K562 (cell line): ENCODE measurements around the gene CD300C. TPM values are rescaled to one million over a fixed set of nuclear protein-coding genes. Genes with fewer than 3 reads are reported as not detected.

ENCODE experiments used
- ATAC-seq: fragments of 200-7000 bp; cut with Tn5 transposase; 3 replicates; pipeline ENCODE4 v1.9.1; 2020; ENCODE audit warnings: moderate library complexity
- BruUV-seq: library from RNA; stranded (reverse); fragments of 400-500 nt; replicated peaks from 2 replicates; lab custom pipeline; 2021; lab: Mats Ljungman, UMichigan
- CTCF ChIA-PET: fragments of 300-600 bp; formaldehyde crosslinking; extraction: SDS; loops from one replicate; lab custom pipeline; 2021; ENCODE audit warnings: low intra/inter-chr PET ratio; lab: Yijun Ruan, JAX
- POLR2A ChIA-PET: fragments of 300-600, 350-650 bp; sonication (Branson Sonifier 250); formaldehyde crosslinking; extraction: SDS; loops from one replicate; lab custom pipeline; 2021; ENCODE audit warnings: antibody characterized with exemption, inconsistent platforms; lab: Yijun Ruan, JAX
- DNase-seq, 4 experiments: peaks; one replicate each; pipeline versions ENCODE4 v3.0.0 to v3.0.0-alpha.2; 2011 to 2018; ENCODE audit warnings: low spot score in 3 of 4, mixed read lengths in 3 of 4; ENCODE audit errors: extremely low read depth in 1 of 4
- FAIRE-seq: peaks from 2 replicates; lab custom pipeline; 2011; peaks lifted over from hg19 to GRCh38; lab: Jason Lieb, UNC
- H2AFZ ChIP-seq: 2 replicates; pipeline ENCODE4 v1.6.0; 2011; ENCODE audit warnings: low read depth, low read length, control low read depth, inconsistent platforms
- H3K27ac ChIP-seq: fragments of 200-600 bp; 3 replicates; pipeline ENCODE4 v1.8.0; 2011; ENCODE audit warnings: low read depth, mild to moderate bottlenecking, control low read depth, inconsistent platforms, low read length, moderate library complexity, mixed read lengths; ENCODE audit errors: extremely low read depth
- H3K27me3 ChIP-seq, 2 experiments: fragments of 300-600 bp in 1 of 2; 2 replicates in 1 of 2; 3 replicates in 1 of 2; pipeline versions ENCODE4 v1.6.0 to v1.8.0; 2011; ENCODE audit warnings: inconsistent platforms in 2 of 2, low read length in 2 of 2, mild to moderate bottlenecking in 1 of 2, mixed read lengths in 1 of 2, moderate library complexity in 1 of 2; ENCODE audit not compliant: control insufficient read depth in 2 of 2, insufficient read depth in 2 of 2
- H3K36me3 ChIP-seq: fragments of 300-600 bp; 3 replicates; pipeline ENCODE4 v1.8.0; 2011; ENCODE audit warnings: mild to moderate bottlenecking, low read length, inconsistent platforms; ENCODE audit not compliant: control insufficient read depth, insufficient read depth
- H3K4me1 ChIP-seq, 2 experiments: fragments of 200-600 bp in 1 of 2; replicated peaks in 1 of 2; 2 replicates in 1 of 2; 3 replicates in 1 of 2; pipeline versions ENCODE4 v1.5.1 to v1.8.0; 2011; ENCODE audit warnings: inconsistent platforms in 2 of 2, low read length in 2 of 2, mild to moderate bottlenecking in 1 of 2, mixed read lengths in 1 of 2, moderate library complexity in 1 of 2; ENCODE audit not compliant: control insufficient read depth in 2 of 2, insufficient read depth in 2 of 2
- H3K4me2 ChIP-seq: 2 replicates; pipeline ENCODE4 v1.6.1; 2011; ENCODE audit warnings: low read length, control low read depth, inconsistent platforms, mixed read lengths; ENCODE audit not compliant: insufficient read depth
- H3K4me3 ChIP-seq: fragments of 200-600 bp; sonication (generic), shearing (Covaris generic); 2 replicates; pipeline ENCODE4 v1.5.1; 2016; ENCODE audit warnings: control low read depth, inconsistent platforms
- H3K79me2 ChIP-seq: fragments of 200-600 bp; 3 replicates; pipeline ENCODE4 v1.8.0; 2011; ENCODE audit warnings: low read length, inconsistent platforms; ENCODE audit not compliant: control insufficient read depth, insufficient read depth
- H3K9ac ChIP-seq, 2 experiments: 2 replicates each; pipeline versions ENCODE4 v1.6.0 to v1.6.1; 2011; ENCODE audit warnings: low read depth in 2 of 2, low read length in 2 of 2, control low read depth in 1 of 2, inconsistent platforms in 1 of 2, mild to moderate bottlenecking in 1 of 2, mixed read lengths in 1 of 2; ENCODE audit not compliant: insufficient read depth in 1 of 2
- H3K9me1 ChIP-seq: one replicate; pipeline ENCODE4 v1.6.0; 2011; ENCODE audit warnings: inconsistent platforms, mild to moderate bottlenecking, low read length, moderate library complexity; ENCODE audit not compliant: control insufficient read depth, insufficient read depth
- H3K9me3 ChIP-seq: replicated peaks from 2 replicates; pipeline ENCODE4 v1.5.1; 2011; ENCODE audit warnings: low read depth, low read length, inconsistent platforms; ENCODE audit not compliant: control insufficient read depth, insufficient read depth
- H4K20me1 ChIP-seq: replicated peaks from 2 replicates; pipeline ENCODE4 v1.6.1; 2011; ENCODE audit warnings: low read length, inconsistent platforms, mixed read lengths; ENCODE audit not compliant: control insufficient read depth, insufficient read depth
- BCOR ChIP-seq: fragments of 450-650 bp; IDR thresholded peaks from 2 replicates; pipeline ENCODE4 v1.6.1; 2016
- CAMTA2 ChIP-seq: fragments of 250-450 bp; sonication (Bioruptor Pico); conservative IDR thresholded peaks from 2 replicates; pipeline ENCODE4 v1.5.1; 2022
- CHD2 ChIP-seq: IDR thresholded peaks from 2 replicates; pipeline ENCODE4 v1.6.1; 2011; ENCODE audit warnings: low read depth, low read length
- CXXC5 ChIP-seq: fragments of 250-450 bp; sonication (Bioruptor Pico); IDR thresholded peaks from 2 replicates; pipeline ENCODE4 v1.8.0; 2022; ENCODE audit warnings: inconsistent platforms, mild to moderate bottlenecking, moderate library complexity
- HOXB6 ChIP-seq: fragments of 250-450 bp; sonication (Bioruptor Pico); IDR thresholded peaks from 2 replicates; pipeline ENCODE4 v1.5.1; 2022; ENCODE audit warnings: mild to moderate bottlenecking, borderline replicate concordance
- IFI16 ChIP-seq: fragments of 250-450 bp; sonication (Bioruptor Pico); IDR thresholded peaks from 2 replicates; pipeline ENCODE4 v2.1.2; 2022; ENCODE audit warnings: mild to moderate bottlenecking, inconsistent platforms
- MTA3 ChIP-seq: fragments of 450-650 bp; formaldehyde crosslinking; IDR thresholded peaks from 2 replicates; pipeline ENCODE4 v1.6.1; 2017; ENCODE audit warnings: mild to moderate bottlenecking, borderline replicate concordance
- POU5F1 ChIP-seq: fragments of 150-350 bp; IDR thresholded peaks from 2 replicates; pipeline ENCODE4 v1.6.1; 2014; ENCODE audit warnings: borderline replicate concordance, low read length, low read depth, mild to moderate bottlenecking; ENCODE audit not compliant: partially characterized antibody
- SMC3 ChIP-seq: conservative IDR thresholded peaks from 2 replicates; pipeline ENCODE4 v1.6.1; 2011; ENCODE audit warnings: low read depth, low read length, improper control_type of control experiment; ENCODE audit not compliant: insufficient read depth
- SP2 ChIP-seq: IDR thresholded peaks from 2 replicates; pipeline ENCODE4 v1.6.1; 2011; ENCODE audit warnings: mild to moderate bottlenecking, low read depth, low read length, moderate library complexity; ENCODE audit not compliant: poor library complexity, severe bottlenecking; ENCODE audit errors: extremely low read depth
- SUPT5H ChIP-seq: fragments of 450-650 bp; IDR thresholded peaks from 2 replicates; pipeline ENCODE4 v1.6.1; 2016
- ZNF175 ChIP-seq: fragments of 200-800 bp; sonication (Bioruptor generic); IDR thresholded peaks from 2 replicates; pipeline ENCODE4 v1.6.1; 2016; ENCODE audit warnings: low read depth, mild to moderate bottlenecking, missing genetic modification characterization, missing compliant biosample characterization
- ZNF436 ChIP-seq: fragments of 250-450, 450-650 bp; sonication (Bioruptor Pico); formaldehyde crosslinking; IDR thresholded peaks from 2 replicates; pipeline ENCODE4 v1.7.0; 2020; ENCODE audit warnings: mild to moderate bottlenecking
- ZNF583 ChIP-seq: fragments of 250-450 bp; sonication (Bioruptor Pico); IDR thresholded peaks from 2 replicates; pipeline ENCODE4 v1.4.0; 2020
- WGBS: fragments of 100-300 bp; shearing (Covaris generic); methylation state at CpG from one replicate; pipeline ENCODE4 v1.1.6; 2016; ENCODE audit warnings: low coverage, mixed read lengths; ENCODE audit not compliant: insufficient coverage; ENCODE audit errors: missing lambda C conversion rate; 5-methylcytosine and 5-hydroxymethylcytosine counted together
- in situ Hi-C: fragments of 300-500 bp; cut with MboI; formaldehyde crosslinking; loops from 4 replicates; pipeline ENCODE4 v1.15.0; 2018; ENCODE audit warnings: inconsistent platforms, mixed read lengths
- intact Hi-C: fragments of 100-400 bp; cut with micrococcal nuclease; formaldehyde crosslinking; loops from 2 replicates; pipeline ENCODE4 v1.14.2; 2022
- polyA plus RNA-seq, 8 experiments: library from polyadenylated mRNA; depleted of rRNA in 4 of 8; stranded (reverse) in 5 of 8; unstranded in 3 of 8; fragments of >200 nt; fragmentation: Nextera tagmentation in 2 of 8; fragmentation: Illumina TruSeq in 1 of 8; extraction: Ambion mirVana in 2 of 8; extraction: Trizol in 1 of 8; gene quantifications; 2 replicates each; pipeline versions ENCODE4 v1.2.1 to v1.2.3, GENCODE V29; 2011 to 2014; ENCODE audit warnings: inconsistent platforms in 1 of 8, missing spikeins in 1 of 8
- total RNA-seq, 7 experiments: library from RNA; depleted of rRNA in 6 of 7; stranded (reverse); fragments of >200 nt in 6 of 7; fragmentation: Illumina TruSeq in 2 of 7; extraction: Trizol in 2 of 7; gene quantifications; 2 replicates each; pipeline versions ENCODE4 v1.2.1 to v1.2.3, GENCODE V29; 2011 to 2021; ENCODE audit warnings: low replicate concordance in 1 of 7
- TF ChIP-seq, protein P1 (sequence below): fragments of 450-650 bp; formaldehyde crosslinking; IDR thresholded peaks from 2 replicates; pipeline ENCODE4 v1.4.0; 2020; ENCODE audit warnings: mild to moderate bottlenecking
- TF ChIP-seq, protein P2 (sequence below): fragments of 250-450 bp; sonication (Bioruptor Pico); IDR thresholded peaks from 2 replicates; pipeline ENCODE4 v1.8.0; 2022; ENCODE audit warnings: inconsistent platforms
- TF ChIP-seq, protein P3 (sequence below): fragments of 450-650 bp; conservative IDR thresholded peaks from 2 replicates; pipeline ENCODE4 v1.6.1; 2016; ENCODE audit warnings: missing genetic modification characterization, low read depth, mild to moderate bottlenecking, control low read depth, missing compliant biosample characterization
- TF ChIP-seq, protein P4 (sequence below): sonication (generic); formaldehyde crosslinking; IDR thresholded peaks from 2 replicates; pipeline ENCODE4 v1.8.1; 2022; ENCODE audit warnings: missing genetic modification reagents

CD300C gene
- total and polyA plus RNA-seq, 9 of the 15 experiments (the other 6 are each of a cell fraction or from before 2014, with no cell fraction given): 0.04 to 0.16 (median 0.07) TPM; not detected in 6

DNA sequence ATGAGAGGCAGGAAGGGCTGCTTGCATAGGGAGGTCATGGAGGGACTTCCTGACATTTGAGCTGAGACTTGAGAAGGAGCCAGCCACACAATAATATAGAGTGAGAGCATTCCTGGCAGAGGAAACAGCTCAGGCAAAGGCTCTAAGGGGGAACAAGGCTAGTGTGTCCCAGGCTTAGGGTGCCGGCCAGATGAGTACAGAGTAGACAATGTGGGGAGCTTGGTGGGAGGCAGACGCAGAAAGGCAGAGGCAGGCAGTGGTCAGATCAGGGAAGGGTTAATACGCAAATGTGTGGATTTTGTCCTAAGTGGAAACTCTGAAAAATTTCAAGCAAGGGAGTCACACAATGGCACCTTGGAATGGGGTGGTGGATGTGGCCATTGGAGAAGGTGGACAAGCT is 45.9 kb downstream of the CD300C start (continued):
- TF ChIP-seq, protein P1, sequence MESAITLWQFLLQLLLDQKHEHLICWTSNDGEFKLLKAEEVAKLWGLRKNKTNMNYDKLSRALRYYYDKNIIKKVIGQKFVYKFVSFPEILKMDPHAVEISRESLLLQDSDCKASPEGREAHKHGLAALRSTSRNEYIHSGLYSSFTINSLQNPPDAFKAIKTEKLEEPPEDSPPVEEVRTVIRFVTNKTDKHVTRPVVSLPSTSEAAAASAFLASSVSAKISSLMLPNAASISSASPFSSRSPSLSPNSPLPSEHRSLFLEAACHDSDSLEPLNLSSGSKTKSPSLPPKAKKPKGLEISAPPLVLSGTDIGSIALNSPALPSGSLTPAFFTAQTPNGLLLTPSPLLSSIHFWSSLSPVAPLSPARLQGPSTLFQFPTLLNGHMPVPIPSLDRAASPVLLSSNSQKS (CRISPR knock-in tag): no peak
- TF ChIP-seq CAMTA2 (no peak), CXXC5 (CRISPR knock-in tag) (no peak)

DNA sequence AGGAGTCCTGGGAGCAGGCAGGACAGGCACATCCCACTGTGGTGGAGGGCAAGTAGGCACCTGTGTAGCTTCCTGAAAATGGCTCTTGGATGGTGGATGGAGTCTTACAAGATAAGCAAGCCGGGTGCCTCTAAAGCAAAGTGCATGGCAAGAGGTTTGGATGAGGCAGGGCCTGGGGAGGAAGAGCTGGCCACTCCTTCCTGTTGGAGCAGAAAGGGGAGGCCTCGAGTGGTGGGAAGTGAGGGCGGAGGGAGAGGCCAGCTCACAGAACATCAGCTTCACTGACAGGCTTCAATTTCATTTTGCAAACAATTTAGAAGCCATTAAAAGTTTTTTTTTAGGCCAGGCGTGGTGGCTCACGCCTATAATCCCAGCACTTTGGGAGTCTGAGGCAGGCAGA is 48.4 kb downstream of the CD300C start:
- Histone ChIP-seq H3K4me1 (no peaks in the 10 kb centered on the region), H3K4me2 (no peak overlapping the region), H3K79me2 (no peaks in the 10 kb centered on the region), H3K4me3 (no peak overlapping the region), H4K20me1 (no peaks in the 10 kb centered on the region), H3K27me3 (peaks cover 0 to 37% of the 10 kb centered on the region in 2 experiments; a peak in 2 of 5 replicates), H3K27ac (no peak overlapping the region), H3K36me3 (no peaks in the 10 kb centered on the region), H3K9ac (no peak overlapping the region), H3K9me3 (no peaks in the 10 kb centered on the region), H3K9me1 (no peaks in the 10 kb centered on the region), H2AFZ (no peak overlapping the region)
- 0% methylated on average over 5 of the region's 5 CpGs for WGBS
- DNase-seq: peak in 1 of 4 experiments; percentile 1
- no TSS peak for BruUV-seq
- ChIA-PET CTCF (no interaction called here), POLR2A (interaction anchor here (0.7 kb wide), 2 partner anchors 72 to 130 kb away, joined by 3 to 5 read pairs; partner anchors contain the start of gene GPR142)
- no peak for FAIRE-seq
- intact Hi-C loops (no loop called here), in situ Hi-C loops (no loop called here)
- ATAC-seq: no peak
- TF ChIP-seq MTA3 (no peak), SP2 (no peak), ZNF583 (CRISPR knock-in tag) (no peak), BCOR (no peak), ZNF436 (no peak), SUPT5H (no peak), CHD2 (no peak), POU5F1 (no peak), IFI16 (no peak), HOXB6 (no peak), ZNF175 (CRISPR knock-in tag) (no peak), SMC3 (no peak)
- TF ChIP-seq, protein P2, sequence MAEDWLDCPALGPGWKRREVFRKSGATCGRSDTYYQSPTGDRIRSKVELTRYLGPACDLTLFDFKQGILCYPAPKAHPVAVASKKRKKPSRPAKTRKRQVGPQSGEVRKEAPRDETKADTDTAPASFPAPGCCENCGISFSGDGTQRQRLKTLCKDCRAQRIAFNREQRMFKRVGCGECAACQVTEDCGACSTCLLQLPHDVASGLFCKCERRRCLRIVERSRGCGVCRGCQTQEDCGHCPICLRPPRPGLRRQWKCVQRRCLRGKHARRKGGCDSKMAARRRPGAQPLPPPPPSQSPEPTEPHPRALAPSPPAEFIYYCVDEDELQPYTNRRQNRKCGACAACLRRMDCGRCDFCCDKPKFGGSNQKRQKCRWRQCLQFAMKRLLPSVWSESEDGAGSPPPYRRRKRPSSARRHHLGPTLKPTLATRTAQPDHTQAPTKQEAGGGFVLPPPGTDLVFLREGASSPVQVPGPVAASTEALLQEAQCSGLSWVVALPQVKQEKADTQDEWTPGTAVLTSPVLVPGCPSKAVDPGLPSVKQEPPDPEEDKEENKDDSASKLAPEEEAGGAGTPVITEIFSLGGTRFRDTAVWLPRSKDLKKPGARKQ (CRISPR knock-in tag): no peak
- TF ChIP-seq, protein P3, sequence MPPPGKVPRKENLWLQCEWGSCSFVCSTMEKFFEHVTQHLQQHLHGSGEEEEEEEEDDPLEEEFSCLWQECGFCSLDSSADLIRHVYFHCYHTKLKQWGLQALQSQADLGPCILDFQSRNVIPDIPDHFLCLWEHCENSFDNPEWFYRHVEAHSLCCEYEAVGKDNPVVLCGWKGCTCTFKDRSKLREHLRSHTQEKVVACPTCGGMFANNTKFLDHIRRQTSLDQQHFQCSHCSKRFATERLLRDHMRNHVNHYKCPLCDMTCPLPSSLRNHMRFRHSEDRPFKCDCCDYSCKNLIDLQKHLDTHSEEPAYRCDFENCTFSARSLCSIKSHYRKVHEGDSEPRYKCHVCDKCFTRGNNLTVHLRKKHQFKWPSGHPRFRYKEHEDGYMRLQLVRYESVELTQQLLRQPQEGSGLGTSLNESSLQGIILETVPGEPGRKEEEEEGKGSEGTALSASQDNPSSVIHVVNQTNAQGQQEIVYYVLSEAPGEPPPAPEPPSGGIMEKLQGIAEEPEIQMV (tag): no peak
- TF ChIP-seq, protein P4, sequence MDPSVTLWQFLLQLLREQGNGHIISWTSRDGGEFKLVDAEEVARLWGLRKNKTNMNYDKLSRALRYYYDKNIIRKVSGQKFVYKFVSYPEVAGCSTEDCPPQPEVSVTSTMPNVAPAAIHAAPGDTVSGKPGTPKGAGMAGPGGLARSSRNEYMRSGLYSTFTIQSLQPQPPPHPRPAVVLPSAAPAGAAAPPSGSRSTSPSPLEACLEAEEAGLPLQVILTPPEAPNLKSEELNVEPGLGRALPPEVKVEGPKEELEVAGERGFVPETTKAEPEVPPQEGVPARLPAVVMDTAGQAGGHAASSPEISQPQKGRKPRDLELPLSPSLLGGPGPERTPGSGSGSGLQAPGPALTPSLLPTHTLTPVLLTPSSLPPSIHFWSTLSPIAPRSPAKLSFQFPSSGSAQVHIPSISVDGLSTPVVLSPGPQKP (CRISPR knock-in tag): no peak
